ENCODE results near the gene TMEM38A. TPM values are rescaled to one million over a fixed set of nuclear protein-coding genes. Genes with fewer than 3 reads are reported as not detected.

The TMEM38A gene
- total and polyA plus RNA-seq, 9 of the 15 experiments (the other 6 are each of a cell fraction or from before 2014, with no cell fraction given), result 0.35 to 2.1 (median 1.2) TPM

GRCh38 chr19:16659832-16660708, 869 bp upstream of the TMEM38A start, which contains the start of gene SMIM7:
Gene SMIM7 (minus strand): TSS chr19:16660144. CDS start chr19:16660110, 34 bp downstream.
- ATAC-seq (peak; percentile 99), FAIRE-seq (peak; percentile 98), DNase-seq (ENCODE audit: extremely low read depth in 1 of 4, low spot score in 3 of 4) (peak; percentile 97 to 100 (median 98))
- H3K4me3 ChIP-seq, result peak within 1 kb of the TSS; percentile 87
- intact Hi-C loops (cut with micrococcal nuclease) (no loop called here), in situ Hi-C loops (cut with MboI) (no loop called here)
- peaks cover 10% of the 10 kb centered on the region for H4K20me1 ChIP-seq (replicated peaks; ENCODE audit: control insufficient read depth, insufficient read depth, low read length)
- no peaks in the 10 kb centered on the region for H3K9me3 ChIP-seq (replicated peaks; ENCODE audit: control insufficient read depth, insufficient read depth, low read depth, low read length)
- peaks cover 19 to 41% of the 10 kb centered on the region in 2 experiments for H3K4me1 ChIP-seq (replicated peaks in 1 of 2; ENCODE audit: control insufficient read depth in 2 of 2, insufficient read depth in 2 of 2, low read length in 2 of 2)
- H3K27me3 ChIP-seq (ENCODE audit: control insufficient read depth in 2 of 2, insufficient read depth in 2 of 2, low read length in 2 of 2), result no peaks in the 10 kb centered on the region
- peak within 1 kb of the TSS; percentile 94 for H3K27ac ChIP-seq (ENCODE audit: extremely low read depth, low read depth, low read length)
- peak within 1 kb of the TSS; percentile 99 for H2AFZ ChIP-seq (ENCODE audit: low read depth, low read length)
- H3K79me2 ChIP-seq (ENCODE audit: control insufficient read depth, insufficient read depth, low read length), result peaks cover 36% of the 10 kb centered on the region
- CTCF ChIA-PET (ENCODE audit: low intra/inter-chr PET ratio), result no interaction called here
- BruUV-seq (replicated peaks), result TSS peak; percentile 77
- 1% methylated on average over 47 of the region's 60 CpGs for WGBS (ENCODE audit: insufficient coverage, low coverage, missing lambda C conversion rate)
- peaks cover 6% of the 10 kb centered on the region for H3K9me1 ChIP-seq (ENCODE audit: control insufficient read depth, insufficient read depth, low read length)
- peak within 1 kb of the TSS; percentile 89 to 94 for H3K9ac ChIP-seq (ENCODE audit: insufficient read depth in 1 of 2, low read depth in 2 of 2, low read length in 2 of 2)
- peaks cover 42% of the 10 kb centered on the region for H3K36me3 ChIP-seq (ENCODE audit: control insufficient read depth, insufficient read depth, low read length)
- H3K4me2 ChIP-seq (ENCODE audit: insufficient read depth, low read length), result peak within 1 kb of the TSS; percentile 96
- POLR2A ChIA-PET, result interaction anchor here (0.9 to 1.1 kb wide), 2 partner anchors 10 to 11 kb away, joined by 3 to 5 read pairs; no protein-coding TSS in a partner anchor
- TF ChIP-seq ATF2 (CRISPR knock-in tag; IDR thresholded peaks at IDR 0.05), result no peak
- TF ChIP-seq GTF2E2 (tag; IDR thresholded peaks at IDR 0.05), result no peak
- 0 out of 4 replicates have a peak, but pooled peaks of 1 of the 2 experiments have one; percentile 62 for TF ChIP-seq ZNF639 (CRISPR knock-in tag; conservative IDR thresholded peaks at IDR 0.05 in 1 of 2, IDR thresholded peaks at IDR 0.05 in 1 of 2)
- 0 out of 2 replicates have a peak, but pooled peaks have one; percentile 49 for TF ChIP-seq SREBF1 (IDR thresholded peaks at IDR 0.05; ENCODE audit: borderline replicate concordance, low read depth, low read length)
- no peak for TF ChIP-seq SRSF7 (optimal IDR thresholded peaks at IDR 0.05; ENCODE audit: low read depth, low read length)
- no peak for TF ChIP-seq ILK (tag; IDR thresholded peaks at IDR 0.05; ENCODE audit: borderline replicate concordance, low read depth)
- peak; percentile 71 to 93 for TF ChIP-seq E2F6 (IDR thresholded peaks at IDR 0.05; ENCODE audit: borderline replicate concordance in 1 of 2, extremely low read depth in 1 of 2, insufficient read depth in 1 of 2, insufficient read length in 1 of 2, low read depth in 1 of 2, low read length in 1 of 2, poor library complexity in 1 of 2, severe bottlenecking in 1 of 2)
- TF ChIP-seq ZNF668 (CRISPR knock-in tag; IDR thresholded peaks at IDR 0.05), result no peak
- no peak for TF ChIP-seq TAF9B (IDR thresholded peaks at IDR 0.05; ENCODE audit: partially characterized antibody)
- no peak for TF ChIP-seq HNRNPL (IDR thresholded peaks at IDR 0.05; ENCODE audit: low read depth, low read length)
- no peak for TF ChIP-seq CREB3 (tag; conservative IDR thresholded peaks at IDR 0.05; ENCODE audit: low read depth)
- peak; percentile 99 for TF ChIP-seq GABPA (tag; conservative IDR thresholded peaks at IDR 0.05; ENCODE audit: low read depth)
- TF ChIP-seq TCF7 (IDR thresholded peaks at IDR 0.05; ENCODE audit: borderline replicate concordance), result no peak
- no peak for TF ChIP-seq RUNX1 (IDR thresholded peaks at IDR 0.05; ENCODE audit: low read depth)
- no peak for TF ChIP-seq ZNF324 (CRISPR knock-in tag; IDR thresholded peaks at IDR 0.05)
